Mammary epithelial cell (primary cell): Measurements from ENCODE around the gene STMN3.

Experiments used
- EZH2 ChIP-seq: IDR thresholded peaks from 2 replicates; pipeline ENCODE4 v1.6.1; 2012; ENCODE audit warnings: low read length, inconsistent platforms, borderline replicate concordance
- TF ChIP-seq, protein P1 (sequence below), 2 donors: IDR thresholded peaks in 1 of 2; conservative IDR thresholded peaks in 1 of 2; 2 replicates each; pipeline ENCODE4 v1.5.1; 2011 to 2012; ENCODE audit warnings: inconsistent platforms in 2 of 2, low read length in 2 of 2, mild to moderate bottlenecking in 2 of 2, control low read depth in 1 of 2, low read depth in 1 of 2; ENCODE audit not compliant: insufficient read depth in 1 of 2; ENCODE audit errors: extremely low read depth in 1 of 2

DNA sequence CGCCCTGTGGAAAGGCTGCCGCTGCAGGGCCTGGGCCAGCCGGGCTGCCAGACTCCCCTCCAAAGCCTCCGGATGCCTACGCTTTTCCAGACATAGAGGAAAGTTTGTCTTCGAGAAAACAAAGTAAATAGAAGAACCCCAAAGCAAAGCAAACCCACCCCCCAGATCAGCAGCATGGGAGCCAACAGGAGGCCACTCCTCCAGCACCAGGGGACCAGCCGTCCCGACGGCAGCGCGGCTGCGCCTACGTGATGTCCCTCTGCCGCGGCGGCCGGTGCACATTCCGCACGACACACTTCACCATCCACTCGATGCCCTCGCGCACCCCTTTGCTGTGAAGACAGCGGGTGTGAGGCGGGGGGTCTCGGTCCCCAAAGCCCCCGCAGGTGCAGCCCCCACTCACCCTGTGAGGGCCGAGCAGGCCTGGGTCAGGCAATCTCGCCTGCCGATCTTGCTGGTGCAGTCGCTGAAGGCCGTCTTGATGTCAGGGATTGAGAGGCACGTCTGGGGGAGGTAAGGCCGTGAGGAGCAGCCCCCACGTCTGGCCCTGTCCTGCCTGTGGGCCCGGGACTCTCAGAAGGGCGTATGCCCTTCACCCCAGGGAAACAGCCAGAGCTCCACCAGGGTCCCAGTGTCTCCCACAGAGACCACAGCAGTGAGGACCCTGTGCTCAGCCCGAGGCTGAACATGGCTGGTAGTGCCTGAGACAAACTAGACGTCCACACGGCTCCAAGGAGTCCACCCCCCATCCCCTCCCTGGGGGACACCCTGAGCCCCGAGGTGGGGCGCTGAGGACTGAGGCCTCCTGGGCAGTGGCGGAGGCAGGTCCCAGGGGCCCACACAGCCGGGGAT is 47.2 kb upstream of the STMN3 start:
- no peak for TF ChIP-seq EZH2
- TF ChIP-seq, protein P1, sequence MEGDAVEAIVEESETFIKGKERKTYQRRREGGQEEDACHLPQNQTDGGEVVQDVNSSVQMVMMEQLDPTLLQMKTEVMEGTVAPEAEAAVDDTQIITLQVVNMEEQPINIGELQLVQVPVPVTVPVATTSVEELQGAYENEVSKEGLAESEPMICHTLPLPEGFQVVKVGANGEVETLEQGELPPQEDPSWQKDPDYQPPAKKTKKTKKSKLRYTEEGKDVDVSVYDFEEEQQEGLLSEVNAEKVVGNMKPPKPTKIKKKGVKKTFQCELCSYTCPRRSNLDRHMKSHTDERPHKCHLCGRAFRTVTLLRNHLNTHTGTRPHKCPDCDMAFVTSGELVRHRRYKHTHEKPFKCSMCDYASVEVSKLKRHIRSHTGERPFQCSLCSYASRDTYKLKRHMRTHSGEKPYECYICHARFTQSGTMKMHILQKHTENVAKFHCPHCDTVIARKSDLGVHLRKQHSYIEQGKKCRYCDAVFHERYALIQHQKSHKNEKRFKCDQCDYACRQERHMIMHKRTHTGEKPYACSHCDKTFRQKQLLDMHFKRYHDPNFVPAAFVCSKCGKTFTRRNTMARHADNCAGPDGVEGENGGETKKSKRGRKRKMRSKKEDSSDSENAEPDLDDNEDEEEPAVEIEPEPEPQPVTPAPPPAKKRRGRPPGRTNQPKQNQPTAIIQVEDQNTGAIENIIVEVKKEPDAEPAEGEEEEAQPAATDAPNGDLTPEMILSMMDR (conservative IDR thresholded peaks at IDR 0.05 in 1 of 2, IDR thresholded peaks at IDR 0.05 in 1 of 2; ENCODE audit: extremely low read depth in 1 of 2, insufficient read depth in 1 of 2, low read depth in 1 of 2, low read length in 2 of 2) = no peak
